Spleen (tissue), 11 donors: Measurements from ENCODE around the gene SLC25A34. TPM values are rescaled to one million over a fixed set of nuclear protein-coding genes. Genes with fewer than 3 reads are reported as not detected.

Source experiments
- DNase-seq: peaks from one replicate; pipeline ENCODE4 v3.0.0-alpha.2; 2020
- H3K27ac ChIP-seq, 8 donors: fragments of 200-600 bp; sonication (generic) in 7 of 8; 1 replicate in 4 of 8; 2 replicates in 4 of 8; pipeline versions ENCODE4 v1.5.0 to v1.8.0; 2016 to 2021; ENCODE audit warnings: inconsistent platforms in 4 of 8, mild to moderate bottlenecking in 4 of 8, moderate library complexity in 1 of 8
- H3K27me3 ChIP-seq, 7 donors: fragments of 200-600 bp; sonication (generic) in 6 of 7; replicated peaks in 1 of 7; 1 replicate in 4 of 7; 2 replicates in 3 of 7; pipeline versions ENCODE4 v1.5.0 to v1.8.0; 2016 to 2021; ENCODE audit warnings: inconsistent platforms in 3 of 7, mild to moderate bottlenecking in 1 of 7
- H3K36me3 ChIP-seq, 6 donors: fragments of 200-600 bp; sonication (generic) in 5 of 6; 1 replicate in 4 of 6; 2 replicates in 2 of 6; pipeline versions ENCODE4 v1.5.0 to v1.8.0; 2016 to 2021; ENCODE audit warnings: inconsistent platforms in 2 of 6
- H3K4me1 ChIP-seq, 6 donors: fragments of 200-600 bp; sonication (generic) in 5 of 6; 1 replicate in 3 of 6; 2 replicates in 3 of 6; pipeline versions ENCODE4 v1.5.0 to v1.8.0; 2016 to 2021; ENCODE audit warnings: inconsistent platforms in 3 of 6
- H3K4me3 ChIP-seq, 8 donors: fragments of 200-600 bp; sonication (generic) in 7 of 8; 1 replicate in 4 of 8; 2 replicates in 4 of 8; pipeline versions ENCODE4 v1.5.0 to v1.8.0; 2016 to 2021; ENCODE audit warnings: inconsistent platforms in 4 of 8, mild to moderate bottlenecking in 4 of 8, moderate library complexity in 2 of 8
- H3K9me3 ChIP-seq, 8 donors: fragments of 200-600 bp; sonication (generic) in 7 of 8; 1 replicate in 4 of 8; 2 replicates in 4 of 8; pipeline versions ENCODE4 v1.5.0 to v1.8.0; 2016 to 2021; ENCODE audit warnings: inconsistent platforms in 4 of 8
- CTCF ChIP-seq, 11 experiments: fragments of 200-600 bp in 7 of 11; fragments of 450-650 bp in 4 of 11; sonication (generic) in 4 of 11; IDR thresholded peaks in 8 of 11; conservative IDR thresholded peaks in 3 of 11; 1 replicate in 7 of 11; 2 replicates in 4 of 11; pipeline versions ENCODE4 v1.4.0 to v1.8.0; 2016 to 2021; ENCODE audit warnings: antibody characterized with exemption in 11 of 11, inconsistent platforms in 4 of 11, mild to moderate bottlenecking in 1 of 11
- POLR2A ChIP-seq, 3 donors: fragments of 450-650 bp; IDR thresholded peaks; one replicate each; pipeline ENCODE4 v1.5.1; 2017; ENCODE audit warnings: antibody characterized with exemption in 3 of 3, mild to moderate bottlenecking in 1 of 3
- POLR2AphosphoS5 ChIP-seq, 3 donors: sonication (generic); formaldehyde crosslinking; IDR thresholded peaks; one replicate each; pipeline ENCODE4 v1.5.1; 2017; ENCODE audit warnings: antibody characterized with exemption in 3 of 3
- WGBS, 5 donors: extraction: QIAGEN DNeasy Blood & Tissue Kit in 3 of 5; methylation state at CpG; one replicate each; pipeline versions ENCODE4 v1.1.5 to v1.1.7; 2013 to 2018; 5-methylcytosine and 5-hydroxymethylcytosine counted together
- intact Hi-C: fragments of 100-400 bp; cut with DNase I; formaldehyde crosslinking; loops from one replicate; pipeline ENCODE4 v1.15.0; 2023; ENCODE audit warnings: low total_unique reads
- polyA plus RNA-seq, 3 donors: library from polyadenylated mRNA; stranded (reverse); fragments of 200-250 nt; gene quantifications; one replicate each; pipeline ENCODE4 v1.2.1, GENCODE V29; 2013
- total RNA-seq, 7 donors: library from RNA; depleted of rRNA in 3 of 7; stranded (reverse); fragments of >200 nt in 3 of 7; fragmentation: NEBNext Ultra II Directional in 4 of 7; extraction: Animal tissue kit (Norgen Biotek cat#: 25700) in 4 of 7; gene quantifications; one replicate each; pipeline versions ENCODE4 v1.1.0 to v1.2.1, GENCODE V29; 2016 to 2021
- donor health status: healthy with polysubstance abuse.
- donor health status: DM: no; HTN: no; CAD: no; lungs with moderate emphysema.
- donor health status: DM: no; HTN: no; CAD: no.
- donor health status: Bipolar disorder and iron deficiency.
- donor health status: healthy.
- donor health status: DM: no; HTN: no; CAD: no.
- donor health status: DM: yes; HTN: yes; CAD: no.

Gene SLC25A34
- total and polyA plus RNA-seq, 10 donors: 0.77 to 3.7 (median 2.5) TPM

GRCh38 chr1:15712168-15712567, 23.9 kb upstream of the SLC25A34 start:
- no peak overlapping the region for H3K27ac ChIP-seq
- no peaks in the 10 kb centered on the region for H3K9me3 ChIP-seq
- peaks cover 0 to 67% (median 19%) of the 10 kb centered on the region in 6 donors for H3K4me1 ChIP-seq
- intact Hi-C loops: no loop called here
- DNase-seq: no peak
- no peaks in the 10 kb centered on the region for H3K27me3 ChIP-seq
- peaks cover 0 to 33% (median 14%) of the 10 kb centered on the region in 6 donors for H3K36me3 ChIP-seq
- WGBS, 5 donors: 68 to 78% (median 75%) methylated on average over 4 of the region's 4 CpGs
- TF ChIP-seq POLR2A (IDR thresholded peaks at IDR 0.05) (no peak), CTCF (IDR thresholded peaks at IDR 0.05 in 8 of 11, conservative IDR thresholded peaks at IDR 0.05 in 3 of 11) (no peak), POLR2AphosphoS5 (IDR thresholded peaks at IDR 0.05) (no peak)
- H3K4me3 ChIP-seq: no peak overlapping the region

- intact Hi-C loops: no loop called here
- Histone ChIP-seq H3K27me3 (no peaks in the 10 kb centered on the region), H3K9me3 (no peaks in the 10 kb centered on the region), H3K4me1 (peaks cover 0 to 45% (median 13%) of the 10 kb centered on the region in 6 donors), H3K27ac (peak overlapping the region in 3 of 8 donors; percentile 22 to 27 (median 26)), H3K36me3 (peaks cover 0 to 53% (median 38%) of the 10 kb centered on the region in 6 donors), H3K4me3 (no peak overlapping the region)
- no peak for DNase-seq
- WGBS, 5 donors: 73 to 88% (median 80%) methylated on average over 3 to 4 of the region's 4 CpGs
- no peak for TF ChIP-seq POLR2AphosphoS5 (IDR thresholded peaks at IDR 0.05)
- no peak for TF ChIP-seq CTCF (IDR thresholded peaks at IDR 0.05 in 8 of 11, conservative IDR thresholded peaks at IDR 0.05 in 3 of 11)
- TF ChIP-seq POLR2A (IDR thresholded peaks at IDR 0.05): no peak
Measured at GRCh38 chr1:15714406-15715136, 21.5 kb upstream of the SLC25A34 start.

GRCh38 chr1:15717418-15718125, 18.5 kb upstream of the SLC25A34 start:
- H3K27ac ChIP-seq: no peak overlapping the region
- H3K4me3 ChIP-seq: no peak overlapping the region
- H3K9me3 ChIP-seq: no peaks in the 10 kb centered on the region
- intact Hi-C loops: no loop called here
- 85 to 94% (median 89%) methylated on average over 11 of the region's 11 CpGs for WGBS, 5 donors
- H3K4me1 ChIP-seq: peaks cover 0 to 25% (median 8%) of the 10 kb centered on the region in 6 donors
- H3K27me3 ChIP-seq: no peaks in the 10 kb centered on the region
- no peak for DNase-seq
- H3K36me3 ChIP-seq: peaks cover 0 to 83% (median 65%) of the 10 kb centered on the region in 6 donors
- TF ChIP-seq CTCF (IDR thresholded peaks at IDR 0.05 in 8 of 11, conservative IDR thresholded peaks at IDR 0.05 in 3 of 11) (no peak), POLR2A (IDR thresholded peaks at IDR 0.05) (no peak), POLR2AphosphoS5 (IDR thresholded peaks at IDR 0.05) (no peak)

- Histone ChIP-seq H3K4me3 (no peak overlapping the region), H3K36me3 (peaks cover 0 to 89% (median 71%) of the 10 kb centered on the region in 6 donors), H3K9me3 (no peaks in the 10 kb centered on the region), H3K4me1 (peaks cover 0 to 20% (median 7%) of the 10 kb centered on the region in 6 donors), H3K27ac (no peak overlapping the region), H3K27me3 (no peaks in the 10 kb centered on the region)
- intact Hi-C loops: no loop called here
- WGBS, 5 donors: 86 to 99% (median 91%) methylated on average over 7 to 8 of the region's 8 CpGs
- TF ChIP-seq POLR2AphosphoS5 (IDR thresholded peaks at IDR 0.05) (no peak), POLR2A (IDR thresholded peaks at IDR 0.05) (no peak), CTCF (IDR thresholded peaks at IDR 0.05 in 8 of 11, conservative IDR thresholded peaks at IDR 0.05 in 3 of 11) (no peak)
- DNase-seq: no peak
Measured at GRCh38 chr1:15718199-15718601, 17.9 kb upstream of the SLC25A34 start.
